Ecto neural progenitor cell (in vitro differentiated cells): Measurements from ENCODE around the gene SNTG2.
"Not testable (repeated sequence)": the region's sequence is repeated elsewhere in the genome, so short reads cannot be mapped to it uniquely, and the experiment has no call there.

ENCODE experiments used
- DNase-seq: peaks from one replicate; pipeline ENCODE4 v3.0.0-alpha.2; 2018; ENCODE audit warnings: low spot score

The SNTG2 gene

GRCh38 chr2:950080-950966 lies at the start of gene SNTG2:
Gene SNTG2, plus strand, starts transcription at chr2:950849. Its CDS starts 148 bp downstream, at chr2:950997.
- DNase-seq: peak; percentile 77

GRCh38 chr2:902584-902983 lies 48.1 kb upstream of the SNTG2 start:
- no peak for DNase-seq

- DNase-seq: no peak
These were observed 47.3 kb upstream of the SNTG2 start for GRCh38 chr2:903223-903900.

GRCh38 chr2:904246-905024 lies 46.2 kb upstream of the SNTG2 start:
- DNase-seq: no peak

GRCh38 chr2:905091-905832 lies 45.4 kb upstream of the SNTG2 start:
- DNase-seq: peak; percentile 42

GRCh38 chr2:905833-906140 lies 44.9 kb upstream of the SNTG2 start:
- DNase-seq: no peak

GRCh38 chr2:907706-908105 lies 42.9 kb upstream of the SNTG2 start:
- no peak for DNase-seq

- no peak for DNase-seq
These were observed 42.1 kb upstream of the SNTG2 start for GRCh38 chr2:908568-908967.

GRCh38 chr2:909764-910379 lies 40.8 kb upstream of the SNTG2 start:
- DNase-seq: not testable (repeated sequence)

- no peak for DNase-seq
These were observed 40.0 kb upstream of the SNTG2 start for GRCh38 chr2:910698-911097.

GRCh38 chr2:915979-916378 lies 34.7 kb upstream of the SNTG2 start:
- DNase-seq: no peak

- DNase-seq: no peak
These were observed 33.7 kb upstream of the SNTG2 start for GRCh38 chr2:916935-917334.

- no peak for DNase-seq
These were observed 31.0 kb upstream of the SNTG2 start for GRCh38 chr2:919672-920071.

GRCh38 chr2:920573-920972 lies 30.1 kb upstream of the SNTG2 start:
- DNase-seq: peak; percentile 39

- DNase-seq: no peak
These were observed 29.6 kb upstream of the SNTG2 start for GRCh38 chr2:920999-921398.

- DNase-seq: no peak
These were observed 28.5 kb upstream of the SNTG2 start for GRCh38 chr2:922185-922584.

- DNase-seq: no peak
These were observed 26.6 kb upstream of the SNTG2 start for GRCh38 chr2:923832-924601.

- no peak for DNase-seq
These were observed 25.9 kb upstream of the SNTG2 start for GRCh38 chr2:924701-925100.

GRCh38 chr2:925309-925708 lies 25.3 kb upstream of the SNTG2 start:
- no peak for DNase-seq

- DNase-seq: peak; percentile 32
These were observed 24.9 kb upstream of the SNTG2 start for GRCh38 chr2:925711-926110.

GRCh38 chr2:926259-926793 lies 24.3 kb upstream of the SNTG2 start:
- DNase-seq: no peak
